SK-N-MC (cell line): ENCODE data around the gene PTPRN2.
A peak's percentile ranks its signal among the peaks of the same experiment; 100 is the strongest.

Source experiments
- DNase-seq: peaks from one replicate; pipeline ENCODE4 v3.0.0-alpha.2; 2011; ENCODE audit warnings: low read depth, low spot score
- H3K27ac ChIP-seq: fragments of 200-600 bp; sonication (generic); 2 replicates; pipeline ENCODE4 v1.5.1; 2016; ENCODE audit warnings: mixed run types
- H3K36me3 ChIP-seq: fragments of 200-600 bp; sonication (generic); 2 replicates; pipeline ENCODE4 v1.6.1; 2017; ENCODE audit warnings: antibody characterized with exemption, low read length, mixed read lengths; ENCODE audit not compliant: insufficient read depth
- H3K4me3 ChIP-seq: fragments of 200-600 bp; sonication (generic); 2 replicates; pipeline ENCODE4 v1.5.1; 2016
- H3K9ac ChIP-seq: fragments of 200-600 bp; sonication (generic); 2 replicates; pipeline ENCODE4 v1.8.0; 2017; ENCODE audit warnings: mixed run types, mixed read lengths; ENCODE audit not compliant: insufficient read length
- H3K9me3 ChIP-seq: fragments of 200-600 bp; sonication (generic); 2 replicates; pipeline ENCODE4 v1.6.1; 2017; ENCODE audit warnings: low read depth, mild to moderate bottlenecking, antibody characterized with exemption, low read length, moderate library complexity, mixed read lengths
- EZH2 ChIP-seq: fragments of 200-600 bp; sonication (generic); IDR thresholded peaks from one replicate; pipeline ENCODE4 v1.6.1; 2017; ENCODE audit warnings: antibody characterized with exemption
- FOXP2 ChIP-seq: optimal IDR thresholded peaks from 2 replicates; pipeline ENCODE3; 2011; ENCODE audit warnings: mild to moderate bottlenecking, moderate library complexity; ENCODE audit not compliant: insufficient read depth; ENCODE audit errors: extremely low read length, control extremely low read depth
- POLR2AphosphoS5 ChIP-seq: IDR thresholded peaks from 2 replicates; pipeline ENCODE4 v1.6.1; 2012; ENCODE audit warnings: mild to moderate bottlenecking, low read depth, low read length, borderline replicate concordance

Gene PTPRN2

GRCh38 chr7:157857578-157858075 lies 730.0 kb downstream of the PTPRN2 start:
- no peak overlapping the region for H3K27ac ChIP-seq
- DNase-seq: no peak
- H3K9me3 ChIP-seq: no peaks in the 10 kb centered on the region
- H3K9ac ChIP-seq: no peak overlapping the region
- no peaks in the 10 kb centered on the region for H3K36me3 ChIP-seq
- no peak overlapping the region for H3K4me3 ChIP-seq
- no peak for TF ChIP-seq EZH2
- no peak for TF ChIP-seq POLR2AphosphoS5
- no peak for TF ChIP-seq FOXP2

DNA sequence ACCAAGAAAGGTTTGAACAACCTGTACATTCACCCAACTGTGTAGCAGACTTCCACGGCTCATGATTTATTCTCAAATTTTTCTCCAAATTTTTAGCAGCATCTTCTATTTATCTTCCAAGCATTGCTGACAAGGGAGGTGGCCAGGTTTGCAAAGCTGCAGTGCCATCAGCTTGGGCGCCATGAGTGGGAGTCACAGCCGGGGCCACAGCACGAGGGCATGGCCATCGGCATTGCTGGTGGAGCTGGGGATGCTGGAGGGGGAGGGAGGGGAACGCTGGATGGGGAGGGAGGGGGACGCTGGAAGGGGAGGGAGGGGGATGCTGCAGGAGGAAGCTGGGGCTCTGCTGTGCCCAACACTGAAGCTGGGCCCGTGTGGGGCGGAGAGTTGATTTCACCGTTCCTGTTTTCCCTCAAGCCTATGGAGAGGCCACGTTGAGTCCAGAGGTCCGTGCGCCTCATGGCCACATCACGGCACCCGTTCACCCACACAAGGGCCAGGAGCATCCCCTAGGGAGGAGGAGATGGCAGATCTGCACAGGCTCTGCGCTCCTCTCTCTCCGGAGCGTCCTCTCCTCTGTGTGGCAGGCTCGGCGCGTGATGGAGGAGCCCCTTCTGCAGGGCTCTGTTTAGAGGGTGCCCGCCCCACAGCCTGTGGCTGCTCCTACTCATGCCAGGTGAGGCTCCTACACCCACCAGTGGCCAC lies 730.6 kb downstream of the PTPRN2 start:
- no peak for TF ChIP-seq FOXP2
- TF ChIP-seq POLR2AphosphoS5: no peak
- no peak for TF ChIP-seq EZH2
- DNase-seq: no peak

DNA sequence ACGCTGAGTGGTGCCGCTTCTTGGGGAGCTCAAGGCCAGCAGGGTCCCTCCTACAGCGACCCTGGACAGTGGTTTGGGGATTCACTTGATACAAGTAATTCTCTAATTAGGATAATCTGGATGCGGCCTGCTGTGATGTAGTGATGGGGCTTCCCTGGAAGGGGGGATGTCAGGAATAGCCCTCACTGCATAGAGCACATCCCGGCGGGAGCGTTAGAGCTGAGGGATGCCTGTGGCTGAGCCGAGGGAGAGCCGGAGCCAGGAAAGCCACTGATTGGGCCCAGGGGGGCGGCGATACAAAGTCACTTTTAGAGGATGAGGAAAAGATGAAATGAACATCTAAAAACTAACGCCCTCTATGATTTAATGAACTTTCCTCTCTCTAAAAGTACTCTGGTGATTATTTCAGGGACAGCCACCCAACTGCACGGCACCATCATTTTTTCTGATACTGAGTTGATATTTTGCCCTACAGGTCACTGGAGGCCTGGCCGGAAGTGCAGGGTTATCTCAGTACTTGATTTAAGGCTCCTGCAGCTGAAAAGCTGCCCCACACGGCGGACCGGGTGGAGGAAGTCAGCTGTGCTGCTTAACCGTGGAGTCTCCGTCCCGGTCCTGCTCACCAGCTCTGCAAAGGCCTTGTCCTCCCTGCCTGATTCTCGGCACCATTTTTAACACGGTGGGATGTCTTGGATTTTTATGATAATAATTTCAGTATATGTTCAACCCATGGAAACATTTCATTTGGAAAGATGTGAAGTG lies 732.0 kb downstream of the PTPRN2 start:
- Histone ChIP-seq H3K9me3 (no peaks in the 10 kb centered on the region), H3K27ac (no peak overlapping the region), H3K36me3 (no peaks in the 10 kb centered on the region), H3K4me3 (no peak overlapping the region), H3K9ac (no peak overlapping the region)
- no peak for DNase-seq
- TF ChIP-seq FOXP2: no peak
- no peak for TF ChIP-seq POLR2AphosphoS5
- TF ChIP-seq EZH2: no peak

More for the DNA sequence above, 730.6 kb downstream of the PTPRN2 start:
- H3K9ac ChIP-seq: no peak overlapping the region
- no peaks in the 10 kb centered on the region for H3K36me3 ChIP-seq
- H3K27ac ChIP-seq: no peak overlapping the region
- no peaks in the 10 kb centered on the region for H3K9me3 ChIP-seq
- H3K4me3 ChIP-seq: no peak overlapping the region

DNA sequence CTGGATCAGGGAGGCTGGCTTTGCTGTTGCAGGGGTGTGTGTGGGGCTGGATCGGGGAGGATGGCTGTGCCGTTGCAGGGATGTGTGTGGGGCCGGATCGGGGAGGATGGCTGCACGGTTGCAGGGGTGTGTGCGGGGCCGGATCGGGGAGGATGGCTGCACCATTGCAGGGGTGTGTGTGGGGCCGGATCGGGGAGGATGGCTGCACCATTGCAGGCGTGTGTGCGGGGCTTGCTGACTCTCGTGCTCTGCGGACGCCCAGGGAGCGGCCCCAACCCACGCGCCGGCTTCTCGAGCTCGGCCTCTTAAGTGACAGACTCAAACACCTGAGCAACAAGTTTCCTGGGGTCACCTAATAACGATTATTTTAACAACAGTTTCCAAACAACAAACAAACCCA lies 732.6 kb downstream of the PTPRN2 start:
- no peaks in the 10 kb centered on the region for H3K36me3 ChIP-seq
- TF ChIP-seq EZH2 (no peak), FOXP2 (no peak), POLR2AphosphoS5 (no peak)

DNA sequence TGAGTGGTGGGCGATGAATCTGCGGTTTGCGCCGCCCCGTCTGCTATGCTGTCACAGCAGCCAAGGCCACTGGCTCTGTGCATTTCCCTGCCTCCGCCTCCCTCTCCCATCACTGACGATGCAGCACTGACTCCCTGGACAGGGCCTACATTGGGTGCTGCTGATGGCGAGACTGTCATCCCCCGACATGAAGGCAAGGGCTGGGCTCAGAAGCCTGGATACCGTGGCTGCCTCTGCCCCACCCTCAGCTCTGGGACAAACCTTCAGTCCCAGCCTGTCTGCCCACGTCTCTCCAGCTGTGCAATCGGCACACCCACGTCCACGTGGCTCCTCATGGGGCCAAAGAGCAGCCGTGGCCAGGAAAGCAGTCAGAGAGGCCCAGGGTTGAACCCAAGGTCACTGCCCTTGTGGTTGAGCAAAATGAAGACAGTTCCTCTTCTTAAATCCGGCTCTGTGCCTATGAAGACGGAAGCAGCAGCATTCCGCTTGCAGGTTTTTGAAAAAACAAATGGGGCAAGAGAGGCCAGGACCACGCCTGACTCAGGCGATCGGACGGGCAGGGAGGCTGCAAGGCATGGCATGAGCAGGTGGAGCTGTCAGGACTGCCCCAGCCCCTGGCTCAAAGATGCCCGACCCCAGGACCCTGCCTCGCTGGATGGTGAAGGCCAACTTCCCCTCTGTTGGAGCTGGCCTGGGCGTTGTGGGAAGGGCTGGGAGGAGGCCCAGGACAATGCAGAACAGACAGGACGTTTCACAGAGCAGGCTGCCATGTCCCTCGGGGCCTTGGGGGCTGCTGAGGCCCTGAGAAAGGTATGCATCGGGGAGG lies 733.3 kb downstream of the PTPRN2 start:
- Histone ChIP-seq H3K27ac (no peak overlapping the region), H3K9me3 (no peaks in the 10 kb centered on the region), H3K4me3 (no peak overlapping the region), H3K9ac (no peak overlapping the region), H3K36me3 (no peaks in the 10 kb centered on the region)
- DNase-seq: no peak
- TF ChIP-seq POLR2AphosphoS5: no peak
- TF ChIP-seq FOXP2: no peak
- TF ChIP-seq EZH2: no peak

More for the DNA sequence above, 732.6 kb downstream of the PTPRN2 start:
- no peak overlapping the region for H3K4me3 ChIP-seq
- H3K9me3 ChIP-seq: no peaks in the 10 kb centered on the region
- no peak overlapping the region for H3K9ac ChIP-seq
- H3K27ac ChIP-seq: no peak overlapping the region
- no peak for DNase-seq

GRCh38 chr7:157853789-157854065 lies 733.9 kb downstream of the PTPRN2 start:
- DNase-seq: no peak
- H3K9me3 ChIP-seq: no peaks in the 10 kb centered on the region
- no peak overlapping the region for H3K4me3 ChIP-seq
- no peak overlapping the region for H3K9ac ChIP-seq
- no peak for TF ChIP-seq EZH2
- no peak for TF ChIP-seq FOXP2
- TF ChIP-seq POLR2AphosphoS5: no peak
- no peaks in the 10 kb centered on the region for H3K36me3 ChIP-seq
- no peak overlapping the region for H3K27ac ChIP-seq

- Histone ChIP-seq H3K4me3 (no peak overlapping the region), H3K27ac (no peak overlapping the region), H3K36me3 (no peaks in the 10 kb centered on the region), H3K9me3 (no peaks in the 10 kb centered on the region), H3K9ac (no peak overlapping the region)
- TF ChIP-seq EZH2 (no peak), FOXP2 (no peak), POLR2AphosphoS5 (no peak)
- no peak for DNase-seq
Observed at GRCh38 chr7:157853076-157853788, 734.4 kb downstream of the PTPRN2 start.

- H3K4me3 ChIP-seq: no peak overlapping the region
- no peaks in the 10 kb centered on the region for H3K36me3 ChIP-seq
- no peaks in the 10 kb centered on the region for H3K9me3 ChIP-seq
- H3K9ac ChIP-seq: no peak overlapping the region
- no peak for DNase-seq
- H3K27ac ChIP-seq: no peak overlapping the region
- TF ChIP-seq POLR2AphosphoS5 (no peak), EZH2 (peak; percentile 2), FOXP2 (no peak)
Observed at GRCh38 chr7:157851501-157852067, 736.0 kb downstream of the PTPRN2 start.
